ENCODE results near the gene ARHGAP8. TPM values are rescaled to one million over a fixed set of nuclear protein-coding genes. Genes with fewer than 3 reads are reported as not detected.
A peak's percentile ranks its signal among the peaks of the same experiment; 100 is the strongest.

ARHGAP8 gene
- total and polyA plus RNA-seq, 2 of the 13 experiments (the other 11 are each of a cell fraction or from before 2014, with no cell fraction given) = 0.07 TPM; not detected in 1

GRCh38 chr22:44842417-44842816 lies 90.0 kb downstream of the ARHGAP8 start:
- FAIRE-seq = no peak
- ATAC-seq = no peak
- ChIA-PET POLR2A (no interaction called here), CTCF (ENCODE audit: low intra/inter-chr PET ratio, low total read pairs) (no interaction called here)
- H3K9me3 ChIP-seq (ENCODE audit: low read length) = no peaks in the 10 kb centered on the region
- H3K27ac ChIP-seq (ENCODE audit: extremely low read length, insufficient read depth, low read length) = no peak overlapping the region
- H2AFZ ChIP-seq (ENCODE audit: low read length) = no peak overlapping the region
- no peak overlapping the region for H3K9ac ChIP-seq (ENCODE audit: insufficient read depth, low read depth, low read length)
- 0% methylated on average over 5 of the region's 7 CpGs for WGBS (ENCODE audit: low lambda C conversion rate)
- peaks cover 12 to 49% of the 10 kb centered on the region in 2 experiments for H3K27me3 ChIP-seq (ENCODE audit: control insufficient read depth in 1 of 2, insufficient read depth in 2 of 2, low read length in 2 of 2)
- no peak overlapping the region for H3K4me2 ChIP-seq (ENCODE audit: low read depth, low read length)
- TF ChIP-seq, protein P1, sequence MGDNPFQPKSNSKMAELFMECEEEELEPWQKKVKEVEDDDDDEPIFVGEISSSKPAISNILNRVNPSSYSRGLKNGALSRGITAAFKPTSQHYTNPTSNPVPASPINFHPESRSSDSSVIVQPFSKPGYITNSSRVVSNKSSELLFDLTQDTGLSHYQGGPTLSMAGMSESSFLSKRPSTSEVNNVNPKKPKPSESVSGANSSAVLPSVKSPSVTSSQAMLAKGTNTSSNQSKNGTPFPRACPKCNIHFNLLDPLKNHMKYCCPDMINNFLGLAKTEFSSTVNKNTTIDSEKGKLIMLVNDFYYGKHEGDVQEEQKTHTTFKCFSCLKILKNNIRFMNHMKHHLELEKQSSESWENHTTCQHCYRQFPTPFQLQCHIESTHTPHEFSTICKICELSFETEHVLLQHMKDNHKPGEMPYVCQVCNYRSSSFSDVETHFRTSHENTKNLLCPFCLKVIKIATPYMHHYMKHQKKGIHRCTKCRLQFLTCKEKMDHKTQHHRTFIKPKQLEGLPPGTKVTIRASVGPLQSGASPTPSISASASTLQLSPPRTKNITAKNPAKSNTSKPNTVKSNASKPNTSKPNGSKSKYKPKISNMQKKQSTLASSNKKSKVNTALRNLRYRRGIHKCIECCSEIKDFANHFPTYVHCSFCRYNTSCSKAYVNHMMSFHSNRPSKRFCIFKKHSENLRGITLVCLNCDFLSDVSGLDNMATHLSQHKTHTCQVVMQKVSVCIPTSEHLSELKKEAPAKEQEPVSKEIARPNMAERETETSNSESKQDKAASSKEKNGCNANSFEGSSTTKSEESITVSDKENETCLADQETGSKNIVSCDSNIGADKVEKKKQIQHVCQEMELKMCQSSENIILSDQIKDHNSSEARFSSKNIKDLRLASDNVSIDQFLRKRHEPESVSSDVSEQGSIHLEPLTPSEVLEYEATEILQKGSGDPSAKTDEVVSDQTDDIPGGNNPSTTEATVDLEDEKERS (CRISPR knock-in tag; IDR thresholded peaks at IDR 0.05) = no peak
- TF ChIP-seq BHLHE40 (IDR thresholded peaks at IDR 0.05; ENCODE audit: low read length) (peak; percentile 50), PPARG (CRISPR knock-in tag; conservative IDR thresholded peaks at IDR 0.05) (no peak), SIN3B (IDR thresholded peaks at IDR 0.05; ENCODE audit: low read length) (no peak)
- in situ Hi-C loops (cut with HindIII; ENCODE audit: extremely low pct_ligation_motif_present, low pct_unique_long_range_greater_than_20kb) = no loop called here
- intact Hi-C loops (cut with micrococcal nuclease; ENCODE audit: unreplicated experiment) = no loop called here
- DNase-seq (ENCODE audit: low spot score) = no peak
- BruUV-seq (replicated peaks) = no TSS peak
- H3K36me3 ChIP-seq (replicated peaks in 1 of 2; ENCODE audit: control insufficient read depth in 1 of 2, insufficient read depth in 2 of 2, low read length in 2 of 2) = no peaks in the 10 kb centered on the region
- H3K79me2 ChIP-seq (ENCODE audit: insufficient read depth, low read length) = no peaks in the 10 kb centered on the region
- H3K4me1 ChIP-seq (ENCODE audit: insufficient read depth, low read length) = no peaks in the 10 kb centered on the region
- H3K4me3 ChIP-seq (replicated peaks in 1 of 3; ENCODE audit: insufficient read depth in 1 of 3, low read depth in 2 of 3, low read length in 3 of 3) = no peak overlapping the region
- H4K20me1 ChIP-seq (ENCODE audit: insufficient read depth, low read length) = no peaks in the 10 kb centered on the region

GRCh38 chr22:44845191-44845590 lies 92.8 kb downstream of the ARHGAP8 start:
- no peak overlapping the region for H3K9ac ChIP-seq (ENCODE audit: insufficient read depth, low read depth, low read length)
- no peaks in the 10 kb centered on the region for H3K4me1 ChIP-seq (ENCODE audit: insufficient read depth, low read length)
- in situ Hi-C loops (cut with HindIII; ENCODE audit: extremely low pct_ligation_motif_present, low pct_unique_long_range_greater_than_20kb) = no loop called here
- no peak overlapping the region for H3K4me3 ChIP-seq (replicated peaks in 1 of 3; ENCODE audit: insufficient read depth in 1 of 3, low read depth in 2 of 3, low read length in 3 of 3)
- no peak overlapping the region for H2AFZ ChIP-seq (ENCODE audit: low read length)
- no peaks in the 10 kb centered on the region for H3K9me3 ChIP-seq (ENCODE audit: low read length)
- CTCF ChIA-PET (ENCODE audit: low intra/inter-chr PET ratio, low total read pairs) = no interaction called here
- no peaks in the 10 kb centered on the region for H4K20me1 ChIP-seq (ENCODE audit: insufficient read depth, low read length)
- H3K79me2 ChIP-seq (ENCODE audit: insufficient read depth, low read length) = no peaks in the 10 kb centered on the region
- no peak overlapping the region for H3K4me2 ChIP-seq (ENCODE audit: low read depth, low read length)
- 15% methylated on average over 7 of the region's 8 CpGs for WGBS (ENCODE audit: low lambda C conversion rate)
- DNase-seq (ENCODE audit: low spot score) (no peak), FAIRE-seq (no peak), ATAC-seq (no peak)
- intact Hi-C loops (cut with micrococcal nuclease; ENCODE audit: unreplicated experiment) = no loop called here
- H3K27me3 ChIP-seq (ENCODE audit: control insufficient read depth in 1 of 2, insufficient read depth in 2 of 2, low read length in 2 of 2) = peaks cover 2 to 31% of the 10 kb centered on the region in 2 experiments; a peak in 4 of 5 replicates
- no TSS peak for BruUV-seq (replicated peaks)
- no peak overlapping the region for H3K27ac ChIP-seq (ENCODE audit: extremely low read length, insufficient read depth, low read length)
- no peaks in the 10 kb centered on the region for H3K36me3 ChIP-seq (replicated peaks in 1 of 2; ENCODE audit: control insufficient read depth in 1 of 2, insufficient read depth in 2 of 2, low read length in 2 of 2)
- POLR2A ChIA-PET = no interaction called here
- TF ChIP-seq, protein P2, sequence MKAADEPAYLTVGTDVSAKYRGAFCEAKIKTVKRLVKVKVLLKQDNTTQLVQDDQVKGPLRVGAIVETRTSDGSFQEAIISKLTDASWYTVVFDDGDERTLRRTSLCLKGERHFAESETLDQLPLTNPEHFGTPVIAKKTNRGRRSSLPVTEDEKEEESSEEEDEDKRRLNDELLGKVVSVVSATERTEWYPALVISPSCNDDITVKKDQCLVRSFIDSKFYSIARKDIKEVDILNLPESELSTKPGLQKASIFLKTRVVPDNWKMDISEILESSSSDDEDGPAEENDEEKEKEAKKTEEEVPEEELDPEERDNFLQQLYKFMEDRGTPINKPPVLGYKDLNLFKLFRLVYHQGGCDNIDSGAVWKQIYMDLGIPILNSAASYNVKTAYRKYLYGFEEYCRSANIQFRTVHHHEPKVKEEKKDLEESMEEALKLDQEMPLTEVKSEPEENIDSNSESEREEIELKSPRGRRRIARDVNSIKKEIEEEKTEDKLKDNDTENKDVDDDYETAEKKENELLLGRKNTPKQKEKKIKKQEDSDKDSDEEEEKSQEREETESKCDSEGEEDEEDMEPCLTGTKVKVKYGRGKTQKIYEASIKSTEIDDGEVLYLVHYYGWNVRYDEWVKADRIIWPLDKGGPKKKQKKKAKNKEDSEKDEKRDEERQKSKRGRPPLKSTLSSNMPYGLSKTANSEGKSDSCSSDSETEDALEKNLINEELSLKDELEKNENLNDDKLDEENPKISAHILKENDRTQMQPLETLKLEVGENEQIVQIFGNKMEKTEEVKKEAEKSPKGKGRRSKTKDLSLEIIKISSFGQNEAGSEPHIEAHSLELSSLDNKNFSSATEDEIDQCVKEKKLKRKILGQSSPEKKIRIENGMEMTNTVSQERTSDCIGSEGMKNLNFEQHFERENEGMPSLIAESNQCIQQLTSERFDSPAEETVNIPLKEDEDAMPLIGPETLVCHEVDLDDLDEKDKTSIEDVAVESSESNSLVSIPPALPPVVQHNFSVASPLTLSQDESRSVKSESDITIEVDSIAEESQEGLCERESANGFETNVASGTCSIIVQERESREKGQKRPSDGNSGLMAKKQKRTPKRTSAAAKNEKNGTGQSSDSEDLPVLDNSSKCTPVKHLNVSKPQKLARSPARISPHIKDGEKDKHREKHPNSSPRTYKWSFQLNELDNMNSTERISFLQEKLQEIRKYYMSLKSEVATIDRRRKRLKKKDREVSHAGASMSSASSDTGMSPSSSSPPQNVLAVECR (CRISPR knock-in tag; IDR thresholded peaks at IDR 0.05; ENCODE audit: borderline replicate concordance) = no peak
- TF ChIP-seq ZNF558 (CRISPR knock-in tag; IDR thresholded peaks at IDR 0.05; ENCODE audit: borderline replicate concordance) (no peak), ISL2 (CRISPR knock-in tag; IDR thresholded peaks at IDR 0.05) (no peak), TOPORS (CRISPR knock-in tag; IDR thresholded peaks at IDR 0.05) (no peak), ZBTB21 (CRISPR knock-in tag; IDR thresholded peaks at IDR 0.05) (no peak), ATM (IDR thresholded peaks at IDR 0.05; ENCODE audit: borderline replicate concordance) (no peak), ZKSCAN1 (IDR thresholded peaks at IDR 0.05; ENCODE audit: low read length) (no peak), E2F1 (CRISPR knock-in tag; IDR thresholded peaks at IDR 0.05) (no peak)
